HepG2 (cell line): Measurements from ENCODE around the gene DGAT2. TPM values are rescaled to one million over a fixed set of nuclear protein-coding genes. Genes with fewer than 3 reads are reported as not detected.
A peak's percentile ranks its signal among the peaks of the same experiment; 100 is the strongest.

Source experiments
- ARID4A ChIP-seq: sonication (generic); formaldehyde crosslinking; IDR thresholded peaks from 2 replicates; pipeline ENCODE4 v1.5.0; 2020; ENCODE audit warnings: mild to moderate bottlenecking, missing genetic modification reagents, borderline replicate concordance
- ATF4 ChIP-seq, 2 experiments: fragments of 450-650 bp in 1 of 2; sonication (generic) in 1 of 2; formaldehyde crosslinking; IDR thresholded peaks; 2 replicates each; pipeline versions ENCODE4 v1.5.0 to v1.8.0; 2020 to 2022; ENCODE audit warnings: mild to moderate bottlenecking in 1 of 2, missing genetic modification reagents in 1 of 2
- CEBPG ChIP-seq: IDR thresholded peaks from 2 replicates; pipeline ENCODE4 v1.6.1; 2016
- DRAP1 ChIP-seq: IDR thresholded peaks from 2 replicates; pipeline ENCODE4 v1.6.1; 2016; ENCODE audit warnings: missing genetic modification reagents, missing compliant biosample characterization
- ELF4 ChIP-seq: sonication (generic); formaldehyde crosslinking; IDR thresholded peaks from 2 replicates; pipeline ENCODE4 v1.5.0; 2020; ENCODE audit warnings: missing genetic modification reagents, mild to moderate bottlenecking, moderate library complexity, borderline replicate concordance
- FOXO1 ChIP-seq: sonication (generic); formaldehyde crosslinking; IDR thresholded peaks from 2 replicates; pipeline ENCODE4 v1.4.0; 2020; ENCODE audit warnings: missing genetic modification reagents
- GABPB1 ChIP-seq: IDR thresholded peaks from 2 replicates; pipeline ENCODE4 v1.6.1; 2016; ENCODE audit warnings: mild to moderate bottlenecking, missing genetic modification reagents, moderate library complexity, missing compliant biosample characterization
- GATAD2A ChIP-seq: IDR thresholded peaks from 2 replicates; pipeline ENCODE4 v1.6.1; 2016
- IRF1 ChIP-seq: sonication (generic); formaldehyde crosslinking; IDR thresholded peaks from 2 replicates; pipeline ENCODE4 v1.4.0; 2020; ENCODE audit warnings: low read depth, mild to moderate bottlenecking, missing genetic modification reagents
- MLX ChIP-seq: IDR thresholded peaks from 2 replicates; pipeline ENCODE4 v1.6.1; 2016
- NR2F1 ChIP-seq, 2 experiments: fragments of 450-650 bp in 1 of 2; formaldehyde crosslinking in 1 of 2; IDR thresholded peaks; 2 replicates each; pipeline versions ENCODE4 v1.5.0 to v1.6.1; 2016 to 2020; ENCODE audit warnings: mild to moderate bottlenecking in 1 of 2, missing compliant biosample characterization in 1 of 2, missing genetic modification reagents in 1 of 2, moderate library complexity in 1 of 2
- NR2F6 ChIP-seq, 2 experiments: IDR thresholded peaks; 2 replicates each; pipeline ENCODE4 v1.6.1; 2016; ENCODE audit warnings: antibody characterized with exemption in 1 of 2, mild to moderate bottlenecking in 1 of 2
- PAXIP1 ChIP-seq: sonication (generic); formaldehyde crosslinking; conservative IDR thresholded peaks from 2 replicates; pipeline ENCODE4 v1.4.0; 2020; ENCODE audit warnings: mild to moderate bottlenecking, missing genetic modification reagents, moderate library complexity
- PHF5A ChIP-seq: IDR thresholded peaks from one replicate; pipeline ENCODE4 v1.6.1; 2018; ENCODE audit warnings: low read depth, missing genetic modification reagents; ENCODE audit not compliant: unreplicated experiment
- TP53 ChIP-seq: sonication (generic); formaldehyde crosslinking; conservative IDR thresholded peaks from 2 replicates; pipeline ENCODE4 v1.4.0; 2020; ENCODE audit warnings: missing genetic modification reagents
- ZNF558 ChIP-seq: sonication (generic); formaldehyde crosslinking; IDR thresholded peaks from 2 replicates; pipeline ENCODE4 v1.9.0; 2022; ENCODE audit warnings: mild to moderate bottlenecking, missing genetic modification reagents, borderline replicate concordance
- ZNF678 ChIP-seq: sonication (generic); formaldehyde crosslinking; IDR thresholded peaks from 2 replicates; pipeline ENCODE4 v1.4.0; 2020; ENCODE audit warnings: mild to moderate bottlenecking, missing genetic modification reagents
- polyA plus RNA-seq, 8 experiments: library from polyadenylated mRNA; depleted of rRNA in 3 of 8; stranded (reverse) in 7 of 8; unstranded in 1 of 8; fragments of >200 nt; fragmentation: Illumina TruSeq in 4 of 8; extraction: Trizol in 4 of 8; gene quantifications; 2 replicates each; pipeline versions ENCODE4 v1.2.1 to v1.2.3, GENCODE V29; 2011 to 2016; ENCODE audit warnings: low read depth in 4 of 8, missing spikeins in 1 of 8, mixed read lengths in 1 of 8; ENCODE audit not compliant: insufficient read depth in 1 of 8
- total RNA-seq, 5 experiments: library from RNA; depleted of rRNA; stranded (reverse); fragments of >200 nt; fragmentation: Illumina TruSeq; extraction: Trizol; gene quantifications; 2 replicates each; pipeline ENCODE4 v1.2.3, GENCODE V29; 2016; ENCODE audit warnings: low read depth in 1 of 5

DGAT2 gene
- total and polyA plus RNA-seq, 2 of the 13 experiments (the other 11 are each of a cell fraction or from before 2014, with no cell fraction given): 39.0 to 65.6 TPM

- TF ChIP-seq ARID4A (CRISPR knock-in tag) (peak; percentile 77), DRAP1 (CRISPR knock-in tag) (peak; percentile 90), IRF1 (CRISPR knock-in tag) (no peak), NR2F6 (IDR thresholded peaks at IDR 0.05) (no peak; the same call in 1 of the 2 replicates), NR2F6 (CRISPR knock-in tag; IDR thresholded peaks at IDR 0.05) (0 out of 2 replicates have a peak, but pooled peaks have one; percentile 4), NR2F1 (CRISPR knock-in tag; IDR thresholded peaks at IDR 0.05) (no peak), TP53 (peak; percentile 17; the same call in 1 of the 2 replicates), ZNF558 (CRISPR knock-in tag) (peak; percentile 95; the same call in 1 of the 2 replicates), PAXIP1 (CRISPR knock-in tag) (peak; percentile 56; the same call in 1 of the 2 replicates), GATAD2A (CRISPR knock-in tag) (peak; percentile 38; the same call in 1 of the 2 replicates), FOXO1 (CRISPR knock-in tag) (peak; percentile 16; the same call in 1 of the 2 replicates), GABPB1 (CRISPR knock-in tag) (peak; percentile 76; the same call in 1 of the 2 replicates), CEBPG (CRISPR knock-in tag) (no peak; the same call in 1 of the 2 replicates), ZNF678 (CRISPR knock-in tag) (peak; percentile 32), MLX (CRISPR knock-in tag) (peak; percentile 82), ELF4 (CRISPR knock-in tag) (peak; percentile 79; the same call in 1 of the 2 replicates), PHF5A (CRISPR knock-in tag) (peak; percentile 73), ATF4 (CRISPR knock-in tag; IDR thresholded peaks at IDR 0.05) (peak in 1 of 2 experiments; percentile 57; a peak in 2 of 4 replicates)
These were observed at the start of gene DGAT2 (continued) for GRCh38 chr11:75768112-75768908.
